Progenitor cell of endocrine pancreas (in vitro differentiated cells): ENCODE measurements around the gene TBXA2R. TPM values are rescaled to one million over a fixed set of nuclear protein-coding genes. Genes with fewer than 3 reads are reported as not detected.

ENCODE experiments used
- DNase-seq: peaks from one replicate; pipeline ENCODE4 v3.0.0; 2021; ENCODE audit warnings: low spot score; ENCODE audit not compliant: unreplicated experiment
- H3K27ac Mint-ChIP-seq: 2 replicates; pipeline ENCODE4 v1.8.0; 2021; ENCODE audit warnings: mild to moderate bottlenecking, moderate library complexity, mixed read lengths
- H3K27me3 Mint-ChIP-seq: 2 replicates; pipeline ENCODE4 v1.8.0; 2021; ENCODE audit warnings: mixed read lengths
- H3K36me3 Mint-ChIP-seq: 2 replicates; pipeline ENCODE4 v1.8.0; 2022; ENCODE audit warnings: mixed read lengths; ENCODE audit not compliant: insufficient read depth
- H3K4me1 Mint-ChIP-seq: 2 replicates; pipeline ENCODE4 v1.8.0; 2021; ENCODE audit warnings: low read depth, mixed read lengths
- H3K4me3 Mint-ChIP-seq: 2 replicates; pipeline ENCODE4 v1.8.0; 2021; ENCODE audit warnings: low read depth, mild to moderate bottlenecking, moderate library complexity, mixed read lengths
- H3K9me3 Mint-ChIP-seq: 2 replicates; pipeline ENCODE4 v1.8.0; 2021; ENCODE audit warnings: low read depth, mixed read lengths
- CTCF ChIP-seq: fragments of 200-600 bp; sonication (generic); IDR thresholded peaks from one replicate; pipeline ENCODE4 v1.5.0; 2021; ENCODE audit warnings: antibody characterized with exemption, mild to moderate bottlenecking; ENCODE audit not compliant: unreplicated experiment
- total RNA-seq: library from RNA; stranded (reverse); gene quantifications from 2 replicates; pipeline ENCODE4 v1.2.1, GENCODE V29; 2021

TBXA2R gene
- total RNA-seq, 1 donor from 2014 or later, result not detected

- no peak for DNase-seq
- no peaks in the 10 kb centered on the region for H3K9me3 Mint-ChIP-seq
- no peak overlapping the region for H3K4me3 Mint-ChIP-seq
- no peak for TF ChIP-seq CTCF
- H3K4me1 Mint-ChIP-seq, result no peaks in the 10 kb centered on the region
- H3K27ac Mint-ChIP-seq, result no peak overlapping the region
- H3K27me3 Mint-ChIP-seq, result peaks cover 14% of the 10 kb centered on the region
- H3K36me3 Mint-ChIP-seq, result no peaks in the 10 kb centered on the region
These were observed 443 bp downstream of the TBXA2R start for GRCh38 chr19:3606174-3606689.

DNA sequence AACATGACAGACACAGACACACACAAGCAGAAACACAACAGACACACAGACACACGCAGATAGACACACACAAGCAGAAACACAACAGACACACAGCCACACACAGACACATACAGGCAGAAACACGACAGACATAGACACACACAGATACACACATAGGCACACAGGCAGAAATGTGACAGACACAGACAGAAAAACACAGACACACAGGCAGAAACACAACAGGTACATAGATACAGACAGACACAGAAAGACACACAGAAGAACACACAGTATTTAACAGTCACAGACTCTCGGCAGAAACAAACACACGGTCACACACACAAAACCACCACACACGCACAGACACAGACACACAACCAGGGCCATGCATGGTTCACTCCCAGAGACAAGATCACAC is 905 bp downstream of the TBXA2R start:
- no peak for DNase-seq
- Mint-ChIP-seq H3K27me3 (peaks cover 14% of the 10 kb centered on the region), H3K36me3 (no peaks in the 10 kb centered on the region), H3K9me3 (no peaks in the 10 kb centered on the region), H3K4me1 (no peaks in the 10 kb centered on the region), H3K27ac (no peak overlapping the region), H3K4me3 (no peak overlapping the region)
- no peak for TF ChIP-seq CTCF

- Mint-ChIP-seq H3K36me3 (no peaks in the 10 kb centered on the region), H3K4me3 (no peak overlapping the region), H3K9me3 (no peaks in the 10 kb centered on the region), H3K27me3 (peaks cover 14% of the 10 kb centered on the region), H3K4me1 (no peaks in the 10 kb centered on the region), H3K27ac (no peak overlapping the region)
- TF ChIP-seq CTCF, result no peak
- DNase-seq, result no peak
These were observed 1.3 kb downstream of the TBXA2R start for GRCh38 chr19:3605361-3605760.

GRCh38 chr19:3604987-3605343 is 1.7 kb downstream of the TBXA2R start:
- Mint-ChIP-seq H3K9me3 (no peaks in the 10 kb centered on the region), H3K36me3 (no peaks in the 10 kb centered on the region), H3K4me1 (no peaks in the 10 kb centered on the region), H3K27me3 (peaks cover 14% of the 10 kb centered on the region), H3K4me3 (no peak overlapping the region), H3K27ac (no peak overlapping the region)
- DNase-seq, result no peak
- no peak for TF ChIP-seq CTCF

DNA sequence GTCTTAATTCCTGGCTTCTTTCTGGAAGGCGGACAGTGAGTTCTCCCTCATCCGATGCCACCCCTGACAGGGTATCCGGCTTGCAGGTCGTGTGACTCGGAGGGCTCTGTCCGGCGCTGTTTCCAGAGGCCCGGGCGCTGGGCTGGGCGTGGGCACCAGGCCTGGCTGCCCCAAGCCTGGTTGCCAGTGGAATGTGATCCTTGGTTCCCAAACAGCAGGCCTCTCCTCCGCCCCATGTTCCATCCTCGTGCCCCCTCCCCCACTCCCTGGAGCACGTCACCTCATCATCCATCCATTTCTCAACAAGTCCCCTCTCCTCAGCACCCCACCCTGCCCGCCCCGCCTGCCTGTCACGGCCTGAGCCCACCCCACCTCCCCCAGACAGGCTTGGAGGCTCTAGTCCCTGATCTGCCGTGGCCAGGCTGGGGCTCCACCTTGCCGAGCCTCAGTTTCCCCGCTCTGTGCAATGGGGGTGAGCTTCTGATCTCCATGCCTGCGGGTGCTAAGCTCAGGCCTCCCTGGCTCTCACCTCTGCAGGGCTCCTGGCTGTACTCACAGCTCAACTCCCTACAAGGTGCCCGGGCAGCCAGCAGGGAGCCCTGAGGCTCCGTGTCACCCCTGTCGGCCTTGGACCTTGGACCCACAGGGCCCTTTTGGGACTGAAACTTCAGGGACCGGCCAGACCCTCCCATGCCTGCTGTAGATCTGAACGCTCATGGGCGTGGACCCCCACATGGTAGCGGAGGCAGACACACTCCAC is 2.3 kb downstream of the TBXA2R start:
- TF ChIP-seq CTCF, result no peak
- Mint-ChIP-seq H3K4me3 (no peak overlapping the region), H3K4me1 (no peaks in the 10 kb centered on the region), H3K27me3 (peaks cover 14% of the 10 kb centered on the region), H3K9me3 (no peaks in the 10 kb centered on the region), H3K27ac (no peak overlapping the region), H3K36me3 (no peaks in the 10 kb centered on the region)
- DNase-seq, result no peak
